ENCODE measurements around the gene MRPS23.

GRCh38 chr17:57801044-57801711, 48.7 kb downstream of the MRPS23 start:
- no peak for TF ChIP-seq EZH2phosphoT487 (IDR thresholded peaks at IDR 0.05; ENCODE audit: insufficient read depth, low read depth)
- no peak for TF ChIP-seq EZH2 (IDR thresholded peaks at IDR 0.05; ENCODE audit: insufficient read depth, poor library complexity, severe bottlenecking)
